Measurements from ENCODE around the gene KAT14.

- TF ChIP-seq CTCF (IDR thresholded peaks at IDR 0.05), result no peak
- no peak for TF ChIP-seq POLR2A (IDR thresholded peaks at IDR 0.05)
Measured at GRCh38 chr20:18108326-18108725, 29.3 kb upstream of the KAT14 start.

Measured in vagina (tissue), 2 donors.